KMS-11 (cell line): ENCODE results near the gene ZNF557.

ENCODE experiments used
- H2AFZ ChIP-seq: fragments of 200-600 bp; sonication (generic); 2 replicates; pipeline ENCODE4 v1.6.1; 2016; ENCODE audit warnings: antibody characterized with exemption, mixed run types, low read depth
- H3K27ac ChIP-seq: fragments of 200-600 bp; sonication (generic); 2 replicates; pipeline ENCODE4 v1.6.1; 2016; ENCODE audit warnings: mild to moderate bottlenecking, mixed run types
- H3K27me3 ChIP-seq: fragments of 200-600 bp; sonication (generic); 2 replicates; pipeline ENCODE4 v1.6.1; 2017; ENCODE audit warnings: mild to moderate bottlenecking, low read depth, mixed run types, moderate library complexity; ENCODE audit not compliant: insufficient read depth
- H3K36me3 ChIP-seq: fragments of 200-600 bp; sonication (generic); 2 replicates; pipeline ENCODE4 v1.6.1; 2017; ENCODE audit warnings: mild to moderate bottlenecking, mixed run types; ENCODE audit not compliant: insufficient read depth
- H3K4me1 ChIP-seq: fragments of 200-600 bp; sonication (generic); 2 replicates; pipeline ENCODE4 v1.6.1; 2016; ENCODE audit warnings: mild to moderate bottlenecking, low read depth, mixed run types; ENCODE audit not compliant: poor library complexity, severe bottlenecking
- H3K4me2 ChIP-seq: fragments of 200-600 bp; sonication (generic); 2 replicates; pipeline ENCODE4 v1.7.0; 2016; ENCODE audit warnings: mild to moderate bottlenecking, mixed run types
- H3K4me3 ChIP-seq: fragments of 200-600 bp; sonication (generic); IDR thresholded peaks from 2 replicates; pipeline ENCODE4 v1.6.1; 2017; ENCODE audit warnings: low read depth, low read length, mixed read lengths; ENCODE audit not compliant: insufficient read depth
- H3K79me2 ChIP-seq: fragments of 200-600 bp; sonication (generic); 2 replicates; pipeline ENCODE4 v1.6.1; 2016; ENCODE audit warnings: low read depth, mixed run types; ENCODE audit not compliant: insufficient read depth
- H3K9ac ChIP-seq: fragments of 200-600 bp; sonication (generic); 2 replicates; pipeline ENCODE4 v1.6.1; 2016; ENCODE audit warnings: mild to moderate bottlenecking, mixed run types
- H4K20me1 ChIP-seq: fragments of 200-600 bp; sonication (generic); 2 replicates; pipeline ENCODE4 v1.6.1; 2016; ENCODE audit warnings: mild to moderate bottlenecking, mixed run types; ENCODE audit not compliant: insufficient read depth
- TF ChIP-seq, protein P1 (sequence below): fragments of 200-600 bp; sonication (generic); conservative IDR thresholded peaks from 2 replicates; pipeline ENCODE4 v1.6.1; 2017; ENCODE audit warnings: low read depth, mild to moderate bottlenecking, antibody characterized with exemption, low read length, moderate library complexity, mixed read lengths

The ZNF557 gene

GRCh38 chr19:7083076-7083956 lies 13.8 kb downstream of the ZNF557 start:
- TF ChIP-seq, protein P1, sequence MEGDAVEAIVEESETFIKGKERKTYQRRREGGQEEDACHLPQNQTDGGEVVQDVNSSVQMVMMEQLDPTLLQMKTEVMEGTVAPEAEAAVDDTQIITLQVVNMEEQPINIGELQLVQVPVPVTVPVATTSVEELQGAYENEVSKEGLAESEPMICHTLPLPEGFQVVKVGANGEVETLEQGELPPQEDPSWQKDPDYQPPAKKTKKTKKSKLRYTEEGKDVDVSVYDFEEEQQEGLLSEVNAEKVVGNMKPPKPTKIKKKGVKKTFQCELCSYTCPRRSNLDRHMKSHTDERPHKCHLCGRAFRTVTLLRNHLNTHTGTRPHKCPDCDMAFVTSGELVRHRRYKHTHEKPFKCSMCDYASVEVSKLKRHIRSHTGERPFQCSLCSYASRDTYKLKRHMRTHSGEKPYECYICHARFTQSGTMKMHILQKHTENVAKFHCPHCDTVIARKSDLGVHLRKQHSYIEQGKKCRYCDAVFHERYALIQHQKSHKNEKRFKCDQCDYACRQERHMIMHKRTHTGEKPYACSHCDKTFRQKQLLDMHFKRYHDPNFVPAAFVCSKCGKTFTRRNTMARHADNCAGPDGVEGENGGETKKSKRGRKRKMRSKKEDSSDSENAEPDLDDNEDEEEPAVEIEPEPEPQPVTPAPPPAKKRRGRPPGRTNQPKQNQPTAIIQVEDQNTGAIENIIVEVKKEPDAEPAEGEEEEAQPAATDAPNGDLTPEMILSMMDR, result no peak
- H4K20me1 ChIP-seq, result no peaks in the 10 kb centered on the region

GRCh38 chr19:7088999-7089398 lies 19.5 kb downstream of the ZNF557 start:
- H2AFZ ChIP-seq, result no peak overlapping the region
- no peak overlapping the region for H3K4me3 ChIP-seq
- no peaks in the 10 kb centered on the region for H3K27me3 ChIP-seq
- no peaks in the 10 kb centered on the region for H3K79me2 ChIP-seq
- no peak overlapping the region for H3K9ac ChIP-seq
- no peaks in the 10 kb centered on the region for H3K4me1 ChIP-seq
- peaks cover under 1% of the 10 kb centered on the region; the same call in 1 of the 2 replicates for H3K36me3 ChIP-seq
- TF ChIP-seq, protein P1, result no peak
- H3K27ac ChIP-seq, result no peak overlapping the region
- H3K4me2 ChIP-seq, result no peak overlapping the region
- no peaks in the 10 kb centered on the region for H4K20me1 ChIP-seq

More at GRCh38 chr19:7083076-7083956, 13.8 kb downstream of the ZNF557 start:
- H3K4me2 ChIP-seq, result no peak overlapping the region
- no peak overlapping the region for H3K9ac ChIP-seq
- H3K27ac ChIP-seq, result no peak overlapping the region
- H3K4me1 ChIP-seq, result no peaks in the 10 kb centered on the region
- H3K4me3 ChIP-seq, result no peak overlapping the region
- peaks cover 34% of the 10 kb centered on the region; the same call in 1 of the 2 replicates for H3K36me3 ChIP-seq
- no peaks in the 10 kb centered on the region for H3K79me2 ChIP-seq
- no peak overlapping the region for H2AFZ ChIP-seq
- H3K27me3 ChIP-seq, result no peaks in the 10 kb centered on the region

DNA sequence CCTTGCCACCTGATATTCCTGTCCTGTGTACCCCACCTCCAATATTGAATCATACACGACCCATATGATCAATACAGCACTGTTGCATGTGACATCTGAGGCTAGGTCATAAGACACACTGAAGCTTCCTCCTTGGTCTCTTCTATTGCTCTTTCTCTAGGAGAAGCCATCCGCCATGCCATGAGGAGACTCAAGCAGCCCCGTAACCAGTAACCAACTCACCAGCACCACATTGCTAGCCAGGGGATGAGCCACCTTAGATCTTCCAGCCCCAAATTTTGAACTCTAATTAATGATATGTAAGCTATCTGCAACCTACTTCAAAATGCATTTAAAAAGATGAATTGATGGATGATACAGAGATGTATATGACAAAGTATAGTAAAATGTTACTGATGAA lies 28.6 kb downstream of the ZNF557 start:
- H3K36me3 ChIP-seq, result no peaks in the 10 kb centered on the region
- H3K4me3 ChIP-seq, result no peak overlapping the region
- H3K9ac ChIP-seq, result no peak overlapping the region
- peaks cover 21% of the 10 kb centered on the region for H3K4me1 ChIP-seq
- no peaks in the 10 kb centered on the region for H4K20me1 ChIP-seq
- peak overlapping the region; percentile 80; the same call in 1 of the 2 replicates for H2AFZ ChIP-seq
- TF ChIP-seq, protein P1, result no peak
- no peaks in the 10 kb centered on the region for H3K27me3 ChIP-seq
- peak overlapping the region; percentile 49 for H3K4me2 ChIP-seq
- H3K79me2 ChIP-seq, result no peaks in the 10 kb centered on the region
- peak overlapping the region; percentile 73; the same call in 1 of the 2 replicates for H3K27ac ChIP-seq

GRCh38 chr19:7098701-7099596 lies 29.4 kb downstream of the ZNF557 start:
- H3K4me2 ChIP-seq, result peak overlapping the region; percentile 92
- H3K9ac ChIP-seq, result peak overlapping the region; percentile 69; the same call in 1 of the 2 replicates
- no peak overlapping the region for H3K4me3 ChIP-seq
- TF ChIP-seq, protein P1, result no peak
- no peaks in the 10 kb centered on the region for H3K36me3 ChIP-seq
- peak overlapping the region; percentile 80 for H2AFZ ChIP-seq
- H3K79me2 ChIP-seq, result no peaks in the 10 kb centered on the region
- H3K27me3 ChIP-seq, result no peaks in the 10 kb centered on the region
- H3K4me1 ChIP-seq, result peaks cover 21% of the 10 kb centered on the region
- no peaks in the 10 kb centered on the region for H4K20me1 ChIP-seq
- H3K27ac ChIP-seq, result peak overlapping the region; percentile 73
